Measurements from ENCODE around the gene ADAMTS6. TPM values are rescaled to one million over a fixed set of nuclear protein-coding genes. Genes with fewer than 3 reads are reported as not detected.
"Not testable (repeated sequence)": the region's sequence is repeated elsewhere in the genome, so short reads cannot be mapped to it uniquely, and the experiment has no call there.

ADAMTS6 gene
- total and polyA plus RNA-seq, 4 experiments from 2014 or later: 0.14 to 1.8 (median 0.89) TPM; not detected in 1

DNA sequence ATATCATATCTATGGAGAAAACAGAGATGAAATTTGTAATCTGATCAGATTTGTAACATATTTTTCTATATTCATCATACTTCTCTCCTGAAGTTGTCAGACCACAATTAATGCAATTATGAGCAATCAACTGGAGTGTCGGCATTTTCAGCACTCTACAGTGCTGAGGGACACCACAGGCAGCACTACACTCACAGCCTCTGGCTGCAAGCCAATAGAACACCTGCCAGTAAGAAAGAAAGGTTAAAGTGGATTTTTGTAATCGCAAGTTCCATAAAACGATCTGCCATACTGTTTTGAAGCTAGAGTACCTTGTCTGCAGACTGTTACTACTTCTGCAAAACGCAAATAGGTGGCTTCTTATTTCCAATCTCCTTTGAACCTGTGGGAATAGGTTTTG lies 147.6 kb downstream of the ADAMTS6 start:
- Histone ChIP-seq H3K9me3 (ENCODE audit: control insufficient read depth in 1 of 2, low read length in 2 of 2) (no peaks in the 10 kb centered on the region), H3K4me3 (ENCODE audit: low read length in 2 of 2) (no peak overlapping the region), H3K27ac (ENCODE audit: low read depth, low read length) (no peak overlapping the region), H3K4me1 (ENCODE audit: insufficient read depth, low read length) (no peaks in the 10 kb centered on the region), H3K36me3 (ENCODE audit: insufficient read depth, low read length) (no peaks in the 10 kb centered on the region), H3K27me3 (ENCODE audit: insufficient read depth, low read length) (no peaks in the 10 kb centered on the region)
- Mint-ChIP-seq H3K36me3 (no peaks in the 10 kb centered on the region), H3K27ac (no peak overlapping the region), H3K4me3 (no peak overlapping the region), H3K4me1 (no peaks in the 10 kb centered on the region), H3K27me3 (no peaks in the 10 kb centered on the region), H3K9me3 (peaks cover 0 to 8% (median 5%) of the 10 kb centered on the region in 8 donors)
- intact Hi-C loops (cut with micrococcal nuclease): no loop called here
- DNase-seq: no peak
- POLR2A ChIA-PET (ENCODE audit: partially characterized antibody): no interaction called here
- CTCF ChIA-PET (ENCODE audit: partially characterized antibody): no interaction called here

- Mint-ChIP-seq H3K36me3 (no peaks in the 10 kb centered on the region), H3K4me3 (no peak overlapping the region), H3K27ac (no peak overlapping the region), H3K4me1 (no peaks in the 10 kb centered on the region), H3K27me3 (no peaks in the 10 kb centered on the region), H3K9me3 (no peaks in the 10 kb centered on the region)
- H3K36me3 ChIP-seq (ENCODE audit: insufficient read depth, low read length): no peaks in the 10 kb centered on the region
- H3K4me3 ChIP-seq (ENCODE audit: low read length in 2 of 2): no peak overlapping the region
- H3K27me3 ChIP-seq (ENCODE audit: insufficient read depth, low read length): no peaks in the 10 kb centered on the region
- no peak for DNase-seq
- H3K9me3 ChIP-seq (ENCODE audit: control insufficient read depth in 1 of 2, low read length in 2 of 2): no peaks in the 10 kb centered on the region
- intact Hi-C loops (cut with micrococcal nuclease): no loop called here
- POLR2A ChIA-PET (ENCODE audit: partially characterized antibody): no interaction called here
- H3K4me1 ChIP-seq (ENCODE audit: insufficient read depth, low read length): no peaks in the 10 kb centered on the region
- no peak overlapping the region for H3K27ac ChIP-seq (ENCODE audit: low read depth, low read length)
- CTCF ChIA-PET (ENCODE audit: partially characterized antibody): no interaction called here
Observed at GRCh38 chr5:65332591-65332990, 149.1 kb downstream of the ADAMTS6 start.

DNA sequence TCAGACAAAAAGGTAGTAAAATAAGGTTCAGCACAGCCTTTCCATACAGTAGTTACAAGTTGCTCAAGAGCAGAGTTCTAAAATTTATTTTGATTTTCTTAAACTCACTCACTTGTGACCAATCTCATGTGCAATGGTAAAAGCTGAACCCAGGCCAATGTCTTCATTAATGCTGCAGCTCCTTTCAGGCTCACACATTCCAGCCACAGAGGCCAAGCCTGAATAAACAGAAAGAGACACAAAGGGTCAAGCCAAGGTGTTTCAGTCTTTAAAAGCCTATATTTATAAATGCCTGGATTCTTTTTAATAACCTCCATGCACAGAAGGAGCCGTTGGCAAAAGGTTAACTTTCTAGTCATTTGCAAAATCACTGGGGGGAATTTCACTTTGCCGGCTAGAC lies 152.5 kb downstream of the ADAMTS6 start:
- H3K4me1 ChIP-seq (ENCODE audit: insufficient read depth, low read length): no peaks in the 10 kb centered on the region
- intact Hi-C loops (cut with micrococcal nuclease): no loop called here
- H3K4me3 Mint-ChIP-seq: no peak overlapping the region
- H3K9me3 Mint-ChIP-seq: no peaks in the 10 kb centered on the region
- ChIA-PET POLR2A (ENCODE audit: partially characterized antibody) (no interaction called here), CTCF (ENCODE audit: partially characterized antibody) (no interaction called here)
- no peaks in the 10 kb centered on the region for H3K27me3 Mint-ChIP-seq
- H3K36me3 ChIP-seq (ENCODE audit: insufficient read depth, low read length): no peaks in the 10 kb centered on the region
- no peaks in the 10 kb centered on the region for H3K27me3 ChIP-seq (ENCODE audit: insufficient read depth, low read length)
- H3K9me3 ChIP-seq (ENCODE audit: control insufficient read depth in 1 of 2, low read length in 2 of 2): no peaks in the 10 kb centered on the region
- no peak overlapping the region for H3K4me3 ChIP-seq (ENCODE audit: low read length in 2 of 2)
- H3K27ac ChIP-seq (ENCODE audit: low read depth, low read length): no peak overlapping the region
- no peaks in the 10 kb centered on the region for H3K36me3 Mint-ChIP-seq
- no peaks in the 10 kb centered on the region for H3K4me1 Mint-ChIP-seq
- H3K27ac Mint-ChIP-seq: no peak overlapping the region
- no peak for DNase-seq

- Histone ChIP-seq H3K27me3 (ENCODE audit: insufficient read depth, low read length) (no peaks in the 10 kb centered on the region), H3K4me3 (ENCODE audit: low read length in 2 of 2) (no peak overlapping the region), H3K27ac (ENCODE audit: low read depth, low read length) (no peak overlapping the region), H3K36me3 (ENCODE audit: insufficient read depth, low read length) (no peaks in the 10 kb centered on the region), H3K9me3 (ENCODE audit: control insufficient read depth in 1 of 2, low read length in 2 of 2) (no peaks in the 10 kb centered on the region), H3K4me1 (ENCODE audit: insufficient read depth, low read length) (no peaks in the 10 kb centered on the region)
- Mint-ChIP-seq H3K27ac (no peak overlapping the region), H3K4me1 (no peaks in the 10 kb centered on the region), H3K36me3 (no peaks in the 10 kb centered on the region), H3K9me3 (no peaks in the 10 kb centered on the region), H3K27me3 (no peaks in the 10 kb centered on the region), H3K4me3 (no peak overlapping the region)
- ChIA-PET CTCF (ENCODE audit: partially characterized antibody) (no interaction called here), POLR2A (ENCODE audit: partially characterized antibody) (no interaction called here)
- intact Hi-C loops (cut with micrococcal nuclease): no loop called here
- DNase-seq: no peak
Observed at GRCh38 chr5:65327582-65327981, 154.1 kb downstream of the ADAMTS6 start.

DNA sequence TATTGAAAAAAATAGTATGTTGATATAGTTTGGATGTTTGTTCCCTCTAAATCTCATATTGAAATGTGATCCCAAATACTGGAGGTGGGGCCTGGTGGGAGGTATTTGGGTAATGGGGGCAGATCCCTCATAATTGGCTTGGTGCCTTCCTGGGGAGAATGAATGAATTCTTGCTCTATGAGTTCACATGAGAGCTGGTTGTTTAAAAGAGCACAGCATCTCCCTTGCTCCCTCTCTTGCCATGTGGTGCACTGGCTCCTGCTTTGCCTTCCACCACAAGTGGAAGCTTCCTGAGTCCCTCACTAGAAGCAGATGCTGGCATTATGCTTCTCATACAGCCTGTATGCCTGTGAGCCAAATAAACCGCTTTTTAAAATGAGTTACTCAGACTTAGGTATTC lies 154.8 kb downstream of the ADAMTS6 start:
- no peaks in the 10 kb centered on the region for H3K27me3 ChIP-seq (ENCODE audit: insufficient read depth, low read length)
- Mint-ChIP-seq H3K9me3 (peaks cover 0 to under 1% (median 0%) of the 10 kb centered on the region in 8 donors), H3K27ac (no peak overlapping the region), H3K36me3 (no peaks in the 10 kb centered on the region), H3K27me3 (no peaks in the 10 kb centered on the region), H3K4me3 (no peak overlapping the region), H3K4me1 (no peaks in the 10 kb centered on the region)
- DNase-seq: no peak
- intact Hi-C loops (cut with micrococcal nuclease): no loop called here
- H3K27ac ChIP-seq (ENCODE audit: low read depth, low read length): no peak overlapping the region
- POLR2A ChIA-PET (ENCODE audit: partially characterized antibody): no interaction called here
- CTCF ChIA-PET (ENCODE audit: partially characterized antibody): no interaction called here
- H3K36me3 ChIP-seq (ENCODE audit: insufficient read depth, low read length): no peaks in the 10 kb centered on the region
- no peaks in the 10 kb centered on the region for H3K4me1 ChIP-seq (ENCODE audit: insufficient read depth, low read length)
- H3K9me3 ChIP-seq (ENCODE audit: control insufficient read depth in 1 of 2, low read length in 2 of 2): no peaks in the 10 kb centered on the region
- H3K4me3 ChIP-seq (ENCODE audit: low read length in 2 of 2): no peak overlapping the region

- H3K27me3 ChIP-seq (ENCODE audit: insufficient read depth, low read length): no peaks in the 10 kb centered on the region
- no peak overlapping the region for H3K4me3 Mint-ChIP-seq
- H3K27me3 Mint-ChIP-seq: no peaks in the 10 kb centered on the region
- H3K27ac ChIP-seq (ENCODE audit: low read depth, low read length): no peak overlapping the region
- CTCF ChIA-PET (ENCODE audit: partially characterized antibody): no interaction called here
- DNase-seq: no peak
- POLR2A ChIA-PET (ENCODE audit: partially characterized antibody): no interaction called here
- no peak overlapping the region for H3K27ac Mint-ChIP-seq
- intact Hi-C loops (cut with micrococcal nuclease): no loop called here
- no peaks in the 10 kb centered on the region for H3K36me3 Mint-ChIP-seq
- H3K9me3 Mint-ChIP-seq: peaks cover 0 to 4% (median 0%) of the 10 kb centered on the region in 8 donors
- no peak overlapping the region for H3K4me3 ChIP-seq (ENCODE audit: low read length in 2 of 2)
- no peaks in the 10 kb centered on the region for H3K4me1 ChIP-seq (ENCODE audit: insufficient read depth, low read length)
- H3K9me3 ChIP-seq (ENCODE audit: control insufficient read depth in 1 of 2, low read length in 2 of 2): no peaks in the 10 kb centered on the region
- no peaks in the 10 kb centered on the region for H3K36me3 ChIP-seq (ENCODE audit: insufficient read depth, low read length)
- H3K4me1 Mint-ChIP-seq: no peaks in the 10 kb centered on the region
Observed at GRCh38 chr5:65324226-65324625, 157.5 kb downstream of the ADAMTS6 start.

- H3K4me3 Mint-ChIP-seq; DNase-seq; H3K27me3 ChIP-seq (ENCODE audit: insufficient read depth, low read length); POLR2A ChIA-PET (ENCODE audit: partially characterized antibody); H3K9me3 ChIP-seq (ENCODE audit: control insufficient read depth in 1 of 2, low read length in 2 of 2); H3K4me3 ChIP-seq (ENCODE audit: low read length in 2 of 2); H3K9me3 Mint-ChIP-seq; H3K27ac ChIP-seq (ENCODE audit: low read depth, low read length); CTCF ChIA-PET (ENCODE audit: partially characterized antibody); intact Hi-C loops (cut with micrococcal nuclease); H3K36me3 ChIP-seq (ENCODE audit: insufficient read depth, low read length); H3K27me3 Mint-ChIP-seq; H3K36me3 Mint-ChIP-seq; H3K27ac Mint-ChIP-seq; H3K4me1 ChIP-seq (ENCODE audit: insufficient read depth, low read length); H3K4me1 Mint-ChIP-seq: not testable (repeated sequence)
Observed at GRCh38 chr5:65320704-65321103, 161.0 kb downstream of the ADAMTS6 start.

DNA sequence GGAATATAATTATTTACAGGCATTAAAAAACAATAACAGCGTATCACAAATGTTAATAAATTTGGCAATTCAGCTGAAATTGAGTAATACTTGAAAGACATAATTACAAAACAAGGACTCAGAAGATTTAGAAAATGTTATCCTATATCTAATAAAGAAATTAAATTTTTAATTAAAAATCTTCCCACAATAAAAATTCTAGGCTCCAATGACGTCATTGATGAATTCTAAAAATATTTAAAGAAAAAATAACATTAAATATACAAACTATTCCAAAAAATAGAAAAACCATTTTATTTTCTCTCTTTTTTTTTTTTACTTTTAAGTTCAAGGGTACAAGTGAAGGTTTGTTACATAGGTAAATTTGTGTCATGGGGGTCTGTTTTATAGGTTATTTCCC lies 161.5 kb downstream of the ADAMTS6 start:
- no peaks in the 10 kb centered on the region for H3K4me1 ChIP-seq (ENCODE audit: insufficient read depth, low read length)
- DNase-seq: no peak
- ChIA-PET CTCF (ENCODE audit: partially characterized antibody) (no interaction called here), POLR2A (ENCODE audit: partially characterized antibody) (no interaction called here)
- no peaks in the 10 kb centered on the region for H3K36me3 Mint-ChIP-seq
- no peak overlapping the region for H3K4me3 Mint-ChIP-seq
- H3K27me3 Mint-ChIP-seq: no peaks in the 10 kb centered on the region
- H3K9me3 ChIP-seq (ENCODE audit: control insufficient read depth in 1 of 2, low read length in 2 of 2): no peaks in the 10 kb centered on the region
- H3K4me1 Mint-ChIP-seq: no peaks in the 10 kb centered on the region
- H3K4me3 ChIP-seq (ENCODE audit: low read length in 2 of 2): no peak overlapping the region
- no peaks in the 10 kb centered on the region for H3K36me3 ChIP-seq (ENCODE audit: insufficient read depth, low read length)
- intact Hi-C loops (cut with micrococcal nuclease): no loop called here
- H3K9me3 Mint-ChIP-seq: peaks cover 0 to 4% (median 2%) of the 10 kb centered on the region in 8 donors
- no peaks in the 10 kb centered on the region for H3K27me3 ChIP-seq (ENCODE audit: insufficient read depth, low read length)
- no peak overlapping the region for H3K27ac Mint-ChIP-seq
- H3K27ac ChIP-seq (ENCODE audit: low read depth, low read length): no peak overlapping the region

Data from CD4-positive, alpha-beta memory T cell (primary cell).